GM19043 (cell line): Measurements from ENCODE around the gene NRDC.
"Not testable (repeated sequence)": the region's sequence is repeated elsewhere in the genome, so short reads cannot be mapped to it uniquely, and the experiment has no call there.

Experiments used
- ATAC-seq: cut with Tn5 transposase; IDR thresholded peaks from one replicate; pipeline ENCODE4 v1.9.1; 2021; ENCODE audit warnings: low read depth; ENCODE audit not compliant: unreplicated experiment

NRDC gene

DNA sequence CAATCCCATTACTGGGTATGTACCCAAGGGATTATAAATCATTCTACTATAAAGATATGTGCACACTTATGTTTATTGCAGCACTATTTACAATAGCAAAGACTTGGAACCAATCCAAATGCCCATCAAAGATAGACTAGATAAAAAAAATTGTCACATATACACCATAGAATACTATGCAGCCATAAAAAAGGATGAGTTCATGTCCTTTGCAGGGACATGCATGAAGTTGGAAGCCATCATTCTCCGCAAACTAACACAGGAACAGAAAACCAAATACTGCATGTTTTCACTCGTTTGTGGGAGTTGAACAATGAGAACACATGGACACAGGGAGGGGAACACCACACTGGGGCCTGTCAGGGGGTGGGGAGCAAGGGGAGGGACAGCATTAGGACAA, 16.2 kb upstream of the NRDC start:
- ATAC-seq: not testable (repeated sequence)

DNA sequence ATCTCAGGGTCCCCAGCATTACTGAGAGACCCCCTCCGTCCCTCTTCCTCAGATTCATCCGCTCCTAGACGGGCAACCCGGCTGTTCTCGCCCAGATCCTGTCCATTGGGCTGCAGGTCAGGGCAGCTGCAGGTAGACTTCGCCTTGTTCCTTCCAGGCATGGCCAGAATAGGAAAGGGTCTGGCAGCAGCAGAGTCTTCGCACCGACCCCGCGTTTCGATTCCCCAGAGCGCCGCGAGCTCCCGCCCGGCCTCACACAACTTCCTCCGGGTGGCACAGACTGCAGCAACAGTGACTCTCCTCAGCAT, 265 bp downstream of the NRDC start:
- ATAC-seq: peak; percentile 22

DNA sequence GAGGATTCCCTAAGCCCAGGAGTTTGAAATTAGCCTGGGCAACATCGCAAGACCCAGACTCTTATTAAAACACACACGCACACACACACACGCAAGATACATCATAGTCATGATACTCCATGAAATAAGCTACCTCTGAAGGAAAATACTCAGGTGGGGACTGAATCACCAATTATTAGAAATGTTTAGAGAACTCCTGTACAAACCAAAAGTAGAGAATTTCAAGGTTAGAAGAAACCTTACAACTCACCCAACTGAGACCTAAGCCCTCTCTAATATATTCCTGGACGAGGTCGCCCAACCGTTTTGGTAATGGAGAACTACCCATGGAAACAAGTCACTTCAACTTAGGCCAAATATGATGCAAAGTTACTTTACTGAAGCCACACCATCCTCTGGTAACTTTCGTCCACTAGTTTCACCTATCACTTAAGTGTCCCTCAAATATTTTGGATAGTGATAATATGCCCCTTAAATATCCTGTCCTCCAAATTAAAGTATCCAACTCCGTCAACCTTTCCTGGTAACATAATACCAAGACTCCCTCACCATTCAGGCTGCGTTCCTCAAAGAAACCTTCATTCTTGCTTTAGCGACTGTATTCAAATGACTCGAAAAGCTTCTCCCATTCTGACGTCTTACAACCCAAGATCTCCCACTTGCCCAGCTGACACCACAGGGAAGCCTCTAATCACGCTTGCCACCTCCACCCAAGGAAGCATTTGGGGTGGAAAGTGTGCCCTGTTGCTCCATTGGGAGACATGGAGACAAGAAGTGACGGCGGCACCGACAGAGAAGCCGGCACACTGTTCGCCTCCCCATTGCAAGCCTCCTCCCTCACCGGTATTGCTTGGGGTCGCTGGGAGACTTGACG, 856 bp downstream of the NRDC start:
- no peak for ATAC-seq

DNA sequence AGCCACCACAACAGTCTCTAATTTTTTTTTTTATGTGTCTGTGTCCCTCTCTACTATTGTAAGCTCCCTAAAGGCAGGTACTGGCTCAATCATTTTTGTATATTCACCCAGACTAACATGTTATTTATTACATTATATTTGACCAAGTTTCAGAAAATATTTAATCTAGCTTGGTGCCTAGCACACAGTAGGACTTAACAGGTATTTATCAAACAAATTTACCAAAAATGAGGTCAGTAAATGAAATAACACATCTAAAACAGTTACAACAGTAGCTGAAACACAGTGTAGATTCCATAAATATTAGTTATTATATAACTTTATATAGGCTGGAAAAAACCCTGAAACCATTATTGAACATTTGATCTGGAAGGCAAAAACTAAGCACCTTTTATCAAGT, 2.7 kb downstream of the NRDC start:
- ATAC-seq: no peak

DNA sequence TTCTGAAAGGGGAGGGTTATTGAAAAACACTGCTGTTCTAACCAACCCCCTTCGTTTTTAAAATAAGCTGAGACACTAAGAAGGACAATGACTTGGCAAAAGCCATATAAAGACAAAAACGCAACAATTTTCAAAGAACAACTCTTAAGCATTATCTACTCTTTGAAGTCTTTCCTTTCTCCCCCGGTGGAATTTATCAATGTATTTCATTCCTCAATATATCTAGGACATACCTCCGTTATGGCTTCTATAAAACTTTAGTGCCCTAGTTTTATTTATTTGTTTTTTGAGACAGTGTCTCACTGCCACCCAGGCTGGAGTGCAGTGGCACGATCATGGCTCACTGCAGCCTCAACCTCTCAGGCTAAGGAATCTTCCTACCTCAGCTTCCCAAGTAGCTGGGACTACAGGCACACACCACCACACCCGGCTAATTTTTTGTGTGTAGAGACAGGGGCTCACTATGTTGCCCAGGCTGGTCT, 3.2 kb downstream of the NRDC start:
- no peak for ATAC-seq

DNA sequence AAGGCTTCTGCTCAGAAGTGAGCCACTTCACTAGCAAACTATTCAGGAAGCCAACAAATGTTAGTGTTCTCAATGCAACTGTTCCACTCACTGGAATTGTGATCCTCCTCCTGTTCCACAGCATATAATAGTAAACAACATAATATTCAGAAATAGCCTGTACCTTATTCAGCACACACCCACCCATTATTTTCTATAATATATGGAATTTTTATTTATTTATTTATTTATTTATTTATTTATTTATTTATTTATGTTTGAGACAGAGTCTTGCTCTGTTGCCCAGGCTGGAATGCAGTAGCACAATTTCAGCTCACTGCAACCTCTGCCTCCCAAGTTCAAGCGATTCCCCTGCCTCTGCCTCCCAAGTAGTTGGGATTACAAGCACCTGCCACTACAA, 5.3 kb downstream of the NRDC start:
- not testable (repeated sequence) for ATAC-seq

DNA sequence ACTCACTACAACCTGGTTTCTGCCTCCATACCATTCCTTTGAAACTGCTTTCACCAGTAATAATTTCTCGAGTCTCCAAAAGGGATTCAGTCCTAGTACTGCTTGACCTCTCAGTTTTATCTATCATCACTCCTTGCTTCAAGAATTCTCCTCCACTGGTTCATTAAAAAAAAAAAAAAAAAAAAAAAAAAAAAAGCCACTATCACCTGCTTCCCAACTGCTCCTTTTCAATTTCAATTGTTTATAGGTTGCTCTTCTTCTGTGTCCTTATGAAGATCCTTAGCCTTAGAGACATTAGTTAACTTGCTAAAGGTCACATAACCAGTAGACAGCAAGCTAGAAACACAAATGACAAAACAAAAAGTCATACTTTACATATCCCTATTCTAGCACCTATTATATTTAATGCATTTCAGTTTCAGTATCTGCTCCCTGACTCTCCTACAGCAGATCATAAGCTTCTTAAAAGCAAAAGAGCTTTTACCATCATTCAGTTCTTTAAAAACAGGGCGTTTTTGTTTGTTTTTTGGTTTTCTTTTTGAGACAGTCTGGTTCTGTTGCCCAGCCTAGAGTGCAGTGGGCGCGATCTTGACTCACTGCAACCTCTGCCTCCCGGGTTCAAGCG, 7.1 kb downstream of the NRDC start:
- no peak for ATAC-seq

DNA sequence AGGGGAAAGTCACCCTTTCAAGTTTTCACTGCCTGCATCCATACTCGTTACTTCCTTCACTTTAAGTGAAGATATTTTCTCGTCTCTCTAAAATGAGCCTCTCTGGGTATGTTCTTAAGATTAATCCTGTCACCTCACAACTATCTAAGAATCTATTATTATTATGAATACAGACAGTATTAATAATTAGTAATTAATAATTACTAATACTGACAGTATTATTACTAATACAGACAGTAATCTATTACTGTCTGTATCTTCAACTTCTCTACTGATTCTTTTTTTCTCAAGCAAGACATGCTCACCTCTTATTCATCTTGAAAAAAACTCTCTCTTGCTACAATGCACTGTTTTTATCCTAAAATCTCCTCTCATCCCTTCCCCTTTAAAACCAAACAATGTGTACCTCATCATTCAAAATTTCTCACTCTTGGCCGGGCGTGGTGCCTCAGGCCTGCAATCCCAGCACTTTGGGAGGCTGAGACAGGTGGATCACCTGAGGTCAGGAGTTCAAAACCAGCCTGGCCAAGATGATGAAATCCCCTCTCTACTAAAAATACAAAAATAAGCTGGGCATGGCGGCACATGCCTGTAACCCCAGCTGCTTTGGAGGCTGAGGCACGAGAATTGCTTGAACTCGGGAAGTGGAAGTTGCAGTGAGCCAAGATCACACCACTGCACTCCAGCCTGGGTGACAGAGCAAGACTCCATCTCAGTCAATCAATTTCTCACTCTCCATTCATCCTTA, 7.8 kb downstream of the NRDC start:
- ATAC-seq: no peak

DNA sequence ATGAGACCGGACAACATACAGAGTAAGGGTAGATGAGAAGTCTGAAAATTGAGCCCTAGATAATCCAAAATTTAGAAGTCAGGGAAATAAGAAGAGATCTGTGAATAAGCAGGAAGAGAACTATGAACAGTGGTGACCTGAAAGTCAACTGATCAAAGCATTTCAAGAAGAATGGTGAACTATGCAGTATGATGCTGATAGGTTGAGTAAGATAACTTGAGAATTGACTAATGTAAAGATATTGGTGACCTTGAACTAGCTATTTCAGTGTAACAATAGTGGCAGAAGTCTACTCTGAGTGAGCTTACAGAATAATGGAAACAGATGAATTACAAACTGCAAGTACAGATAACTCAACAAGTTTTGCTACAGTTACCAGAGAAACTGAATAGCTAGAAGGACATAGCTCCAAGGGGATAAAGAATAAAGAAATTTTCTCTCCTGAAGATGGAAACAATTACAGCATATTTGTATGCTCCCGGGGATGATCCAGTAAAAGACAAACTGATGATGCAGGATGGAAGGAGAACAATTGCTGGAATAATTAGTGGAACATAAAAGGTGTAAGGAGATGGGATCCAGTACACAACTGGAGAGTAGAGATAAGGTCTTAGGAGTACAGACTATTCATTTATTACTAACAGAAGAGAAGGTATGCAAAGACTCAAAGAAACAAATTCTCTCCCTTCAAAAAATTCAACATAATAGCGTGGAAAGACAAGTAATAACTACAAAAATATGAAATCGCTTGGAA, 10.9 kb downstream of the NRDC start:
- no peak for ATAC-seq

DNA sequence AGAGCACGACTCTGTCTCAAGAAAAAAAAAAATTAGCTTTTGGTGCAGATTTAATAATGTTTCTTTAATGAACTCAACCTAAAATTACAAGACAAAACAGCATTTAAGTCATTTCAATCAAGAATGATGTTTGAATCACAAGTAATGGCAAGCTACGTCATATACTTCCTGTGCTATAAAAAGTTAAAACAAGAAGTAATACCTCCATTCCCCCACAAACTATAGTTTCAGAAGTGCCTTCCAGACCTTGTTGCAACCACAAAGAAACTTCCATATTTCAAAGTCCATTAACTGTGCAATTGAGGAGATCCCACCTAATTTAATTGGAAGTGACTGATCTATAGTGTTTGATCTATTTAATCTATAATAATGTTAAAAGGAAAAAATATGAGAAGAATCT, 15.1 kb downstream of the NRDC start:
- no peak for ATAC-seq

DNA sequence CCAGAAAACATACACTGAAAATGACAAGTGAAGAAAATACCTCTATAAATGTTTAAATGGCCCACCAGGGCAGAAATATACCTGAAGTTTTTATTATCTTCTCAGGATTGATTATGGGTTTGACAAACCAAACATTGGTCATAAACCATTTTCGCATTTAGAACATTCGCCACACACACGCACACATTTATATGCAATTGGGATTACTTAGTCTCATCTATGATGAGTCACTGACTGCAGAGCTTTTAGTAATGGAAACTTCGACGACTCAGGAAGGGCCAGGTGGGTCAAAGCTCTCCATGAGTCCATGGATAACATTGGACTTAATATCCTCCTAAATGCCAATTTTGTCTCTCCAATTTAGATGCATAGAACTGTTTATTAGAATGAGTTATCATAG, 16.9 kb downstream of the NRDC start:
- ATAC-seq: no peak

DNA sequence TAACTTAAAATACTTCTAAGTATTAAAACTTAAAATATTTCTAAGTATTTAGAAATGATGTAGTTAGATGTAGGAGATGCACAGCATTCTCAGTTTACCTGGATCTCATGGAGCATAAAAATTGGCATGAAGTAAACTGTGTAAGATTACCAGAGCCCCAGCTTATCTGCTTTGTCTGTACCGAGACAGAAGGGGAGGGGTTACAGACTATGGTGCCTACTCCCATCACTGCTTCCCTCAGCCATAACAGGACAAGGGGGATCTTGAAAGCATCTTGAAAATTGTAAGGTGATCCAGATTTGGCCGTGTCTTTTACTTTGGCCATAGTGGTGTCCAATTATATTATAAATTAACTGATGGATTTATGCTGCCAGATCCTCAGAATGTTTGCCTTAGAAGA, 18.8 kb downstream of the NRDC start:
- ATAC-seq: no peak

DNA sequence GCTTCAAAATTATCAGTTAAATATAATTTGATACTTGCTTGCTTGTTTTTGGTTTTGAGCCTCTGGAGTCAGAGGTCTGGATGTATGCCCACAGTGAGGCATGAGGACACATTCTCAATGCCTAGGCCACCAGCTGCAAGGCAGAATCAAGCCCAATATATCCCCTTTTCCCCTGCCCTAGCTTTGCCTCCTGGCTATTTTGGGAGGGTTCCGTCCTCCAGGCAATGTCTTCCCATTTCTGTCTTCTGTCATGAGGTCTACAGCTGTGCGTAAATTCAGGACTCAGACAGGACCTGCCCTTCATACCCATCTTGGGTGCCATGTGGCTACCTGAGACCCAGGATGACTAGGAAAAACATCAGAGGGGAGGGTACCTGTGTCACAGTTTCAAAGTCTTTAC, 19.2 kb downstream of the NRDC start:
- no peak for ATAC-seq

DNA sequence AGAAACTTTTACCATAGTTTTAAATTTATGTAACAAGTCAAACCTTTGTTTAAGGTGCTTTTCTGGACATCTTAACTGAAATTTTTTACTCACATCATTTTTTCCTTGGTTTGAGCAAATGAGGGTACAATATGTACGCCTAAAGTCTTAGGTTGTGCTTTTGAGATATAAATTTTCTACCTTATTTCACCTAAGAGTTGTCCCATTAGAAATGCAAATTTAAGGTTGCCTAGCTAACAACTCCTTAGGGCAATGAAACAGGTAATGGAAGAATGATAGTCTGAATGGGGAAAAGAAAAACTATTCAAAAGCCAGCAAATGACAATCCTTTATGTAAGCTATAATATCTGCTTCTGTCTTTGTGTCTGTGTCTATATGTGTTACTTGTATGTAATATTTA, 19.6 kb downstream of the NRDC start:
- no peak for ATAC-seq

DNA sequence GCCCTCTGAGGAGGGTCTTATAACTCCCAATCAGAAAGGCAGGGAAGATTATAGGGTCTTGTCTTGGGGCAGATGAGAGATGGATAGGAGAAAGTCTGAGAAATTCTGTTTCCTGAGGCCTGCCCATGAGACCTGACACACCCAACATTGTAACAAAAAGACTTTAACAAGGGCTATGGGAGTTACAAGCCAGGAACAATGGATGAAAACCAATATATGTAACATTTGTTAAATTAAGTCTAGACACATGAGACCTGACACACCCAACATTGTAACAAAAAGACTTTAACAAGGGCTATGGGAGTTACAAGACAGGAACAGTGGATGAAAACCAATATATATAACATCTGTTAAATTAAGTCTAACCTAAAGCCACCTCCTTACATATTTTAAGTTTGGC, 21.8 kb downstream of the NRDC start:
- ATAC-seq: no peak

DNA sequence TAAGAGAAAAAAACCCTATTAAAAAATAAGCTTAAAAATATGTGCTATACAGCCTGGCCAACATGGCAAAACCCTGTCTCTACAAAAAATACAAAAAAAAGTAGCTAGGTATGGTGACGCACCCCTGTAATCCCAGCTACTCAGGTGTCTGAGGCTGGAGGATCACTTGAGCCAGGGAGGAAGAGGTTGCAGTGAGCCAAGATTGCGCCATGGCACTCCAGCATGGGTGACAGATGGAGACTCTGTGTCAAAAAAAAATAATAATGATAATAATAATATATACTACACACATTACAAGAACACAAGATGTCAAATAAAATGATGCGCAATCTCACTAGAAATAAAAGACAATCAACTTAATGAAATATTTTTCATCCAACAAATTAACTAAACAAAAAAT, 22.9 kb downstream of the NRDC start:
- ATAC-seq: no peak

DNA sequence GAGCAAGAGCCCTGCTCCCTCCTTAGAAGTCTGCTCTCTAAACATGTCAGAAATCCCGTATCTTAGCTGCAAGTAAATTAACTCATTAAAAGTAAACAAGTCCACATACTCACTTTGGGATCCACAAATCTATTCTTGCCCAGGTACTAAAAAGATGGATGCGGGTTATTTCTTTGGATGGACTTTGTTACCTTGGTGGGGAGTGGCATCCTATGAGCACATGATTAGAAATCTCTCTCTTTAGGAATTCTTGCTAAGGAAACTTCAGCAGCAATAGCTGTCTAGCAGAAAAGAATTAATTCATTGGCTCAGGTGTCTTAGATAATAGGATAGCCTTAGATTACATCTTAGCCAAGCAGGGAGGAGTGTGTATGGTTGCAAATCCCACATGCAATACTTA, 25.2 kb downstream of the NRDC start:
- ATAC-seq: no peak

DNA sequence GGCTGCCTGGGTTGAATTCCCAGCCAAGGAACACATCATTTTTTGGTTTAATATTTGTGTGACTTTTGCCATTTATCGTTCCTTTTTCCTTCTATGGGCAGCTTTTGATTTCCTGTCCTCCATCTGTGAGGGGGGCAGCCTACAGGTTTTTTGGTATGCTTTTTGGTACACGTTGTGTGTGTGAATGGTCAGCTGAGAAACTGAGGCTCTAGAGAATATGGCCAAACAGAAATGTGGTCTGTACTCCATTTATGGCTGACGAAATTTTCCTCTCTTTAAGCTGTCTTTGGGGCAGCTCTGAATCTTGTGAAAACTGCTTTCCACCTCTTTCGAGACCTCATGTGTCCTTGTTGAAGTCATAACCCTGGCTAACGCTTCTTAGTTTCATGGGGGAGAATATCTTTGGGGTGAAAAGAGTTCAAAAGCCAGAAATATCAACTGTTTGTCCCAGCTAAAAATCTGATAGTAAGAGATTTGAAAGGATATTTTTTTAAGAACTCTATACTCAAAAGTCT, 26.6 kb downstream of the NRDC start:
- ATAC-seq: no peak

DNA sequence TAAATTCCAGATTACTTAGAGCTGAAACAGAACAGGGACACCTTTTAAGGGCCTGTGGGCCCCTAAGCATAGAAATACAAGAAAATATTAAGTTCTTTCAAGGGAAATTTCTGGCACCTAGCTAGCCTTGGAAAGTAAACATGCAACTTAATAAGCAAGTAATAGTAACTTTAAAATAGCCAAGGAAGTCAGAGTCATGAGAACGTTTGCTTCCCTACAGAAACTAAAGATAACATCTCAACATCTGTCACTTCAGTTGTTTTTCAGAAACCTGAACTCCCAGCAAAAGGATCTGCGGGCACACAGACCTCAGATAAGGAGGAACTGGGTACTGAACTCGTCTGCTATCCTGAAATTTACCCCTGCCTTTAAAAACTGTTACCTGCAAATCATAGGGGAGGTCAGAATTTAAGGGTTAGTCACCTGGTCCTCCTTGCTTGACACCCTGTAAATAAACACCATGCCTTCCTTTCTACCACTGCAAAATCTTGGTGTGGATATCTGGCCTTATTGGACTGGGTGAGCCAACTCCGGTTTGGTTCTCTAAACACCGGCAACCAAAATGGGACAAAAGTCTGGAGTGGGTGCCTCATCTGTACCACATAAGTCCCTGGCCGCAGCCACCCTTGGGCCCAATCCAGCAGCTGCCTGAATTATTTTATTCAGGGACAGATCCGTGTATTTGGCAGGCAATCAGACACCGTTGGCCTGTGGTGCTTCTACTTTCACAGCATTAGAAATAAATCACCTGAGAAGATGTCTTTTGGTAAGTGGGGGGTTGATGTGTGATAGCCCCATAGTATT, 27.9 kb downstream of the NRDC start:
- no peak for ATAC-seq
